Measurements from ENCODE around the gene SNAPC5.

Gene SNAPC5

GRCh38 chr15:66454143-66454542 lies 43.4 kb downstream of the SNAPC5 start:
- DNase-seq: no peak

DNA sequence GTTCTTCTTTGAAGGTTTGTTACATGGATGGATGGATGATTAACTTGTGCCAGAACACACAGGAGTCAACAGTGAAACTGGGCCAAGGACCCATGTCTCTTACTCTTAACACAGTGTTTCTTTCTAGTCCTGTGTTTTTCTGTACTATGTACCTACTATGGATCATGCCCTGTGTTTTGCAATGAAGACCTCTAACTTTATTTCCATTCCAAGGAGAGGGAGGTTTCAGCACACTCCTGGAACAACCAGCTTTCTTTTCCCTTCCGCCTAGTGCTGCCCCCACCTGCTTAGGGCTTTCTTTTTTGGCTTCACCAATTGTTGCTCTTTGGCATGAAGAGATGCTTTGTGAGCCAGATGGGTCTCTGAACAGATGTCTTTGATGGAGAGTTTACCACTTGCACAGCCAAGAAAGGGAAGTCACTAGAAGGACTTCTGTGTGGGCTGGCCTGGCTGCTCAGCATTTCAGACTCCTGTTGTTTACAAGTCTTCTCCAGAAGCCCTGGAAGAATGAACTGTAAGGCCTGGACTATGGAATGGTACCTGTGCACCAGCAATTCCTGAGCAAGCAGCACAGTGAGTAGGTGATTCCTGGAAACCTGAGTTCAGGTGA lies 44.5 kb downstream of the SNAPC5 start:
- no peak for DNase-seq

DNA sequence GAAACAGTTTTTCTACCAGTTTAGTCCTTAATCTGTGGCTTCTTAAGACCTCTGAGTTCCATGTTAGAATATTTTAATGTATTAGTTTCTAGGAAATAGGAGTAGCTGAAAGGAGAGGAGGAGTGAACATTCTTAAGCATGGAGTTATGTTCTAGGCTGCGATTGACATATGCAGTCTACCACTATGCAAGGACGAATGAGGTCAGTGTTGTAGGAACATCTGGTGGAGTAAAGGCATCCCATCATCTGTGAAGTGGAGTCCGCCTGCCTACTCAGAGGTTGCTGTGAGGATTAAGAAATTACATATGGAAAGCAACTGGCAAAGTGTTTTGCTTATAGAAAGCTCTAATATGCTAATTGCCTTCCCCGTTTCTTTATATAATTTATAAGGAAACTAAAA lies 45.1 kb downstream of the SNAPC5 start:
- no peak for DNase-seq
